Kidney glomerular epithelial cell (primary cell): ENCODE measurements around the gene PLD3.
"Not testable (repeated sequence)": the region's sequence is repeated elsewhere in the genome, so short reads cannot be mapped to it uniquely, and the experiment has no call there.

Experiments used
- DNase-seq: peaks from one replicate; lab custom pipeline; 2025; lab: John Stamatoyannopoulos, UW

PLD3 gene

DNA sequence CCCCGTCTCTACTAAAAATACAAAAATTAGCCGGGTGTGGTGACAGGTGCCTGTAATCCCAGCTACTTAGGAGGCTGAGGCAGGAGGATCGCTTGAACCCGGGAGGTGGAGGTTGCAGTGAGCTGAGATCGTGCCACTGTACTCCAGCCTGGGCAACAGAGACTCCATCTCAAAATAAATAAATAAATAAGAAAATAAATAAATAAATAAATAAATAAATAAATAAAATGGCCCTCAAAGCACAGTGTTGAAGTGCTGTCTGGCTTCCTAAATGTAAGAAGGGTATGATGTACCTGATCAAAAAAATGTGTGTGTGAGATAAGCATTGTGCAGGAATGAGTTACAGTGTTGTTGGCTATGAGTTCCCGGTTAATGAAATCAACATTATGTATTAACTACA, 15.4 kb upstream of the PLD3 start:
- DNase-seq = not testable (repeated sequence)

DNA sequence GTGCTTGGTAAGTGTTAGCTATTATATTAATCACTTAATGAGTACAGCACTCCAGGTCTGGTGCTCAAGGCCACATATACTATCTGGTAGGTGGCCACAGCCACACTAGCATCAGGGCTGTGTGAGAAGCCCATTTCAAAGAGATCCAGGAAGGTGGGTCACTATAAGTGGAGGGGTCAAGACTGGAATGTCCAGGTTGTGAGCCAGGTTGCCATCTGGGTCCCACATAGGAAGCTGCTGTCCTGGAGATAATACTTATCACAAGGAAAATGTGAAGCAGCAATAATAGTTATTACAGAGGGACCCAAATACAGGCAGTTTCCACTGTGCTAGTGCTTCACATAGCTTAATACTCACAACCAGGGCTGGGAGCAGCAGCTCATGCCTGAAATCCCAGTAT, 13.4 kb upstream of the PLD3 start:
- DNase-seq = no peak

- no peak for DNase-seq
These were observed 12.5 kb upstream of the PLD3 start for GRCh38 chr19:40335855-40336600.

GRCh38 chr19:40336601-40336900, 11.9 kb upstream of the PLD3 start:
- DNase-seq = no peak

- no peak for DNase-seq
These were observed 11.4 kb upstream of the PLD3 start for GRCh38 chr19:40337107-40337506.

DNA sequence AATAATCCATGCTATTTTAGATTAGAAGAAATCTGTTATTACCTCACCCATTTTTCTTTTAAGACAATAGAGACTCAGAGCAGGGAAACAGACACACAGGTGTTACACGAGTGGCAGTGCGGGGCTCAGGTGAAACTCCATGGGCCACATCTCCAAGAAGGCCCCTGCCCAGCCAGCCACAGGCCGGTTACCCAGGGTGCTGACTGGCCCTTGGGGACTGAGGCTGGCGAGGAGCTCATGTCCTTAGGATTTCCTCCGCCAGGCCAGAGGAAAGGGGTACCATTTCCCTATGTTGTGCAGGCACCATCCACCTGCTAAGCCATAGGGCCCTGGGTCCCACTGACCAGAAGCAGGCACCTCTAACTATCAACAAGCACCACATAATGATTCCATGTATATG, 10.9 kb upstream of the PLD3 start:
- DNase-seq = no peak

DNA sequence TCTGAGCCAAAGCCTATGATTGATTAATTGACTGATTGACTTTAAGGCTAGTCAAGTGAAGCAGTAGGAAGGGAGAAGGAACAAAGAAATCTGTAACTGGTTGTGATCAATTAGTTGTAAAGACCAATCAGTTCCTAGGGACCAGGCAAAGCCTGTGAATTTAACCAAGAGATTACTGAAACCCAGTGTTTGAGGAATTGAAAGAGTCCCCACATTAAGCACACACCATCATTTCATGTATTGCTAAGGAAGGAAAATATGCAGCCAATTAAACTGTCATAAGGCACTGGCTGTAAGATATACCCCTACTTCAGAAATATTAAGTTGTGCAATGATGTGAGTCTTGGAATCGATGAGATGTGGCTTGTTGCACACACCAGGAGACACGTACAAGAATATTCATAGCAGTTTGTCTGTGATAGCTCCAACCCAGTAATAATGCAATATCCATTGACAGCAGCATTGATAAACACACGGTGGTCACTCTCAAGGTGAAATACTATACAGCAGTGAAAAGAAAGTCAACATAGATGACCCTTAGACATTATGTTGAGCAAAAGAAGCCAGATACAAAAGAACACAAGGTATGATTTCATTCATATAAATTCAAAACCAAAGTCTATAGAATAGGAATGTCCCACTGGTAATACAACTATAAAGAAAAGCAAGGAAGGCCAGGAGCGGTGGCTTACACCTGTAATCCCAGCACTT, 9.3 kb upstream of the PLD3 start:
- DNase-seq = no peak

GRCh38 chr19:40341601-40342482, 6.7 kb upstream of the PLD3 start:
- DNase-seq = no peak

DNA sequence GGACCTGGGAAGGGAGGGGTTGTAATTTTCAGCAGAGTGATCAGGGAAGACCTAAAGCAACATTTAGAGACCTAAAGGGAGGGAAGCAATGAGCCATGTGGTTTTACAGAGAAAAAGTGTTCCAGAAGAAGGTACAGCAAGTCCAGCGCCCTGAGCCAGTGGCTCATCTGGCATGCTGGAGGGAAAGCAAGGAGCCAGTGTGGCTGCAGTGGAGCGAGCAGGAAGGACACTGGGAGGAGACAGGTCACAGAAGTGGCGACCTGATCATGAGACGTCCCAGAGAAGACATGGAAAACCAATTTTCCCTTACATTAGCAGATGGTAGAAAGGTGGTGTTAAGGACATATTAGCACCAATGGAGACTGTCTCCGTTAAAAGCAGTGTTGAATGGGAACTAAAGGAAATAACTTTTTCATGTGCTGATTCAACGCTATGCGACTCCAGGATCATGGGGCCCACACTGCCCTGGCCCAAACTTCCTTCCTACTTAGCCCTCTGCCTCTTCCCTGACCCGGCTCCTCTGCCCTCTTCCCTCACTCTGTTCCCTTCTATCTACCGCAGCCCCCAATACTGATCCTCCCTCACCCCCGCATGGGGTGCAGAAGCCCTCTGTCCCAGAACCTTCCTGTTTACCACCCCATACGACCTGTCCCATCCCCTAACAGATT, 5.7 kb upstream of the PLD3 start:
- DNase-seq = no peak

DNA sequence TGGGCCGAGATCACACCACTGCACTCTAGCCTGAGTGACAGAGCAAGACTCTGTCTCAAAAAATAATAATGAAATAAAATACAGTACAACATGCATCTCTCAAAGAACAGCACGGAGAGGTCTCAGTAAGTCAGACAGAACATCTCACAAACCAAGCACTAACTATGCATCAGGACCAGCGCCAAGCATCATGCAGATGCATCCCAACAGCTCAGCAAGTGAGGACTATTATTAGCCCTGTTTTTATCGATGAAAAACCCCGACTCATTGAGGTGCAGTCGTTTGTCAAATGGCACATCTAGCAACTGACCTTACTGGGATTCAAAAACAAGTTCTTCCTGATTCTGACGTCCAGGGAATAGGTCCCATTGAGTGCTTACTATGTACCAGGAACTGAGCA, 4.1 kb upstream of the PLD3 start:
- no peak for DNase-seq

GRCh38 chr19:40348961-40349507, 539 bp downstream of the PLD3 start:
- no peak for DNase-seq

DNA sequence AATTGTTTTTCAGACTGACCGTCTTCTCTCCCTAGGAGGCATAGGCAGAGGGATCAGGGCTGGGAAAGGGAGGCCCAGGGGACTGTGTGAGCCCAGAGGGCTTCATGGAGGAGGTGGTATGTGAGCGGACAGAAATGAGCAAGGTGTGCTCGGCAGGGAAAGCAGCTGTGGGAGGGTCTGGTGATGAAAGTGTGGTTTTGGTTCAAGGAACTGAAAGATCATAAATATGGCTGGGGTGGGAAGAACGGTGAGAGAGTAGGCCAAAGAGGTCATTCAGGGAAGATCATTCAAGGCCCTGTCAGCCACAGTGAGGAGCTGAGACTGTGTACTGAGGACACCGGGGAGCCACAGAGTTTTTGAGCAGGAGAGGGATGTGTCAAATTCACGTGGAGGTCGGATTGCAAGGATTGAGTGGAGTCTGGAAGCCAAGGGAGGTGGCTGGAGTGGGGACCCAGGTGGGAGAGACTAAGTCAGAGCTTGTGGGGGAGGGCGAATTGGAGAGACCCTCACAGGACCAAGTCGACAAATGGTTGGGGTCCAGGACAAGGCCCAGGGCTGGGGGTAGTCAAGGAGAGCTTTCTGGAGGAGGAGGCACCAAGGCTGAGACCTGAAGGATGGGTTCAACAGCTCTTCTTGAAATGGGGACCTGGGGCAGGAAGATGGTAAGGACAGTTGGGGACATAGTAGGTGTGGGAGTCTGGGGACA, 7.6 kb downstream of the PLD3 start:
- DNase-seq = no peak

DNA sequence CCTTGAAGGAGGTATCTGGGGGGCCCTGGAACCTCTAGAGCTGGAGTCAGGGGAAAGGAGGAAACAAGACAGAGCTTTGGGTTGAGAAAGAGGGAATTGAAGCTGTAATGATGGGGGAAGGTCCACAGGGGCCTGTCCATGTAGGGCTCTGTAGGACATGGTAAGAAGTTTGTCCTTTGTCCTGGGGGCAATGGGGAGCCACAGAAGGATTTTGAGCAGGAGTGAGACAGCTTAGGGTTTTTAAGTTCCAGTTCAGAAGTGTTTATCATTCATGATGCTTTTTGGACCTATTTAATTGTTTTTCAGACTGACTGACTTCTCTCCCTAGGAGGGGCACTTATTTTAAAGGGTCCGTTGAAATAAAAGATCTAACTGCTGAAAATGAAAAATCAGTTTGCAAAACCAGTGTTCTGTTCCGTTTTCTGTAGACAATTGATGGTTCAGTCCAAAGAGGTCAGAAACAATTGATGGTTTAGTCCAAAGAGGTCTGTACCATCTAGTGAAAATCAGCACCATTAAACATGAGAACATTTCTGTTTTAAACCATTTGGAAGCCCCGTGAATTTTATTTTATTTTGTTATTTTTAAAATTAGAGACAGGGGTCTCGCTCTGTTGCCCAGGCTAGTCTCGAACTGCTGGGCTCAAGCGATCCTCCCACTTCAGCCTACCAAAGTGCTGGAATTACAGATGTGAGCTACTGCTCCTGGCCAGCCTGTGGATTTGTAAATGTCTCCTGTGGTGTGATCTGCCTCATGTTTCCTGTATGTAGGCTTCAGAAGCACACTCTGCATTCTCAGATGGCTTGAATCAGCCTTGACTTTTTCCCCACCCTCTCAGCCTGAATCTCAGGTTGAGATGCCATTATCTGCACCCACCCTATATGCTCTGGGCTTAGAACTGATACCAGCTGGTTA, 8.4 kb downstream of the PLD3 start:
- DNase-seq = no peak

GRCh38 chr19:40357640-40358039, 9.1 kb downstream of the PLD3 start:
- no peak for DNase-seq

DNA sequence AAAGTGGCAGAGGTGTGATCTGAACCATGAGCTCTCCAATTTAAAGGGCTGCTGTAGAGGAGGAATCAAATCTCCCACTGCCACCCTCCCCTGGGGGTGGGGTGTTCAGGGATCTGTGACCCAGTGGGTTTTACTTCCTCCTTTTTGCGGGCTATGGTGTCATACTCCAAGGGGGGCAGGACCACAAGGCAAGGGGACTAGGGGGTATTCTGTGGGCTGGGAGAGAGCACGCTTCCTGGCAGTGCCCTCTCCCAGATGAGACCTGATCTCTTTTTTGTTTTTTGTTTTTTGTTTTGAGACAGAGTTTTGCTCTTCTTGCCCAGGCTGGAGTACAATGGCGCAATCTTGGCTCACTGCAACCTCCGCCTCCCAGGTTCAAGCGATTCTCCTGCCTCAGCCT, 10.3 kb downstream of the PLD3 start:
- DNase-seq = no peak

GRCh38 chr19:40360020-40360707, 11.7 kb downstream of the PLD3 start:
- DNase-seq = no peak

DNA sequence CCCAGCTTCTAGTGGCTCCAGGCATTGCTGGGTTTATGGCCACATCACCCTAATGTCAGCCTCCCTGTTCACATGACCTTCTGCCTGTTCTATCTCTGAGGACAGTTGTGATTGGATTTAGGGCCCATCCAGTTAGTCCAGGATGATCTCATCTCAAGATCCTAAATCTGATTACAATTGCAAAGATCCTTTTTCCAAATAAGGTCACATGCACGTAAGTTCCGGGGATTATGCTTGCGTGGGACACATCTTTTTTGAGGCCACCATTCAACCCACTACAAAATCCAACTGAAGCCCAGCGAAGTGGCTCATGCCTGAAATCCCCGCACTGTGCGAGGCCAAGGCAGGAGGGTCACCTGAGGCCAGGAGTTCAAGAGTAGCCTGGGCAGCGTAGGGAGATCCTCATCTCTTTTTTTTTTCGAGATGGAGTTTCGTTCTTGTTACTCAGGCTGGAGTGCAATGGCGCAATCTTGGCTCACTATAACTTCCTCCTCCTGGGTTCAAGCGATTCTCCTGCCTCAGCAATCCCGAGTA, 12.3 kb downstream of the PLD3 start:
- DNase-seq = no peak

- DNase-seq = no peak
These were observed 13.7 kb downstream of the PLD3 start for GRCh38 chr19:40362160-40362559.

DNA sequence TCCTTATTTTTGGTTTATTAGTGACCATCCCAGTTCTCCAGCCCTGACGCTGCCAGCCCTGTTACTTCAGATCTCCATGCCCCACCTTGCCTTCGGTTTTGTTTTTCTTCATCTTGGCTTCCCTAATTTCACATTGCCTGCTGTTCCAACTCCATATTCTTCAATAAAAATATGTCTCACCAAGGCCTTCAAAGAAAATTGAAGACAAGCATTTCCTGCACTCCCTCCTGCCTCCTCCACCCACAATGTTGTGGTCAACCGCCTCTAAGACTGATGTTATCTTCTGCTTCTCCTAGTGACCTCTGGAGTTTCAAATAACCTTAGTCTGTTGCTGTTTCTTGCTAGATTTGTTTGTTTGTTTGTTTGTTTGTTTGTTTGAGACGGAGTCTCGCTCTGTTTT, 14.6 kb downstream of the PLD3 start:
- DNase-seq = no peak

DNA sequence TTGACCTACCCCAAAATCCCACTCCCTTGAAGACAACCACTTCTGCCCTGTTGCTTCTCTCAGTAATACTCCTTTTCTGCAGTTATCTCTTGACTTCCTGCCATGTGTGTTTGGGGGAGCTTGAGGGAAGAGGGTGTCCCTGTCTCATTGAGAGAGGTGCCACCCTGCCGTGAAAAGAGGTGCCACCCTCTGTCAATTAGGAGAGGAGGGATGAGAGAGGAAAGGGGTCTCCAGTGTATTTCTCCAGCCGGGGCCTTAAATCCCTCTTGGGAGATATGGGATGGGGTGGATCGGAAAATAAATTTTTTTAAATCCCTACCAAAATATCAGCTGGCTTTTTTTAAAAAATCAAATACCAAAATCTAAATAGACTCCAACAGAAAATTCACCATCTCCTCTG, 16.5 kb downstream of the PLD3 start:
- no peak for DNase-seq
